ENCODE data around the gene MCOLN3. TPM values are rescaled to one million over a fixed set of nuclear protein-coding genes. Genes with fewer than 3 reads are reported as not detected.

The MCOLN3 gene
- total RNA-seq, 1 experiment from 2014 or later = 14.1 TPM

DNA sequence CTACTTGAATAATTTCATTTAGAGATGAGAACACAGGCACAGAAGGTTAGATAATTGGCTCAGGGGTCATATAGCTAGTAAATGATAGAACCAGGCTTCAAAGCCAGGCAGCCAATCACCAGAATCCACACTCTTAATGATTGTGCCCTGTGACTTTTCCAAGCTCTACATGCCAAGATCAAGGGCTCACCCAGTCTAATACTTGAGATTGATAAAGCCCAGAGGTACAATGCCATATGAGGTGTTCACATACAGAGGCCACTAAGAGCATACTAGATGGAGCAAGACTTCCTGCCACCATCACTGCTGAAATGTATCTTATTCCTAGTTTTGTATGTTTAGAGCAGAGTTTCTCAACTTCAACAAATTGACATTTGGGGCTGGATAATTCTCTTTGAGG, 40.9 kb upstream of the MCOLN3 start:
- no peak for DNase-seq
- CTCF ChIA-PET = no interaction called here
- no peaks in the 10 kb centered on the region for H3K36me3 Mint-ChIP-seq (ENCODE audit: insufficient read depth, unreplicated experiment)
- TF ChIP-seq, protein P1, sequence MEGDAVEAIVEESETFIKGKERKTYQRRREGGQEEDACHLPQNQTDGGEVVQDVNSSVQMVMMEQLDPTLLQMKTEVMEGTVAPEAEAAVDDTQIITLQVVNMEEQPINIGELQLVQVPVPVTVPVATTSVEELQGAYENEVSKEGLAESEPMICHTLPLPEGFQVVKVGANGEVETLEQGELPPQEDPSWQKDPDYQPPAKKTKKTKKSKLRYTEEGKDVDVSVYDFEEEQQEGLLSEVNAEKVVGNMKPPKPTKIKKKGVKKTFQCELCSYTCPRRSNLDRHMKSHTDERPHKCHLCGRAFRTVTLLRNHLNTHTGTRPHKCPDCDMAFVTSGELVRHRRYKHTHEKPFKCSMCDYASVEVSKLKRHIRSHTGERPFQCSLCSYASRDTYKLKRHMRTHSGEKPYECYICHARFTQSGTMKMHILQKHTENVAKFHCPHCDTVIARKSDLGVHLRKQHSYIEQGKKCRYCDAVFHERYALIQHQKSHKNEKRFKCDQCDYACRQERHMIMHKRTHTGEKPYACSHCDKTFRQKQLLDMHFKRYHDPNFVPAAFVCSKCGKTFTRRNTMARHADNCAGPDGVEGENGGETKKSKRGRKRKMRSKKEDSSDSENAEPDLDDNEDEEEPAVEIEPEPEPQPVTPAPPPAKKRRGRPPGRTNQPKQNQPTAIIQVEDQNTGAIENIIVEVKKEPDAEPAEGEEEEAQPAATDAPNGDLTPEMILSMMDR (IDR thresholded peaks at IDR 0.05; ENCODE audit: unreplicated experiment) = no peak
- BruUV-seq (replicated peaks) = no TSS peak
- H3K27me3 Mint-ChIP-seq (ENCODE audit: unreplicated experiment) = no peaks in the 10 kb centered on the region
- intact Hi-C loops (cut with micrococcal nuclease; ENCODE audit: unreplicated experiment) = no loop called here
- H3K9me3 Mint-ChIP-seq (ENCODE audit: low read depth, unreplicated experiment) = no peaks in the 10 kb centered on the region
- H3K4me3 Mint-ChIP-seq (ENCODE audit: low read depth, unreplicated experiment) = no peak overlapping the region
- H3K4me1 Mint-ChIP-seq (ENCODE audit: low read depth, unreplicated experiment) = peaks cover 9% of the 10 kb centered on the region
- no peak overlapping the region for H3K27ac Mint-ChIP-seq (ENCODE audit: unreplicated experiment)

DNA sequence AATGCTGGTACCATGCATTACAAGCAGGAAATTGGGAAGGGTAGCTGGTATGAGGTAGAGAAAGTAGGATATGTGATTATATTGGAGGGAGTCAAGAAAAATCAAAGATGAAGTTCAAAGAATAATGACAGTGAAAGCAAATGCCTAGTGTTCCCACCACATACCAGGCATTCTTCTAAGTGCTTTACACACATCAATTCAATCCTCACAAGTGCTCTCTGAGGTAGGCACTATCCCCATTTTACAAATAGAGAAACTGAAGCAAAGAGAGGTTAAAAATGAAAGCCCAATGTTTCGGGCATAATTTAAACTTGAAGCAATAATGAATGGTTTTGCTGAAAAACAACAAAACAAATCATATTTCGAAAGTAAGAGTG, 40.1 kb upstream of the MCOLN3 start:
- Mint-ChIP-seq H3K36me3 (ENCODE audit: insufficient read depth, unreplicated experiment) (no peaks in the 10 kb centered on the region), H3K4me3 (ENCODE audit: low read depth, unreplicated experiment) (no peak overlapping the region), H3K27ac (ENCODE audit: unreplicated experiment) (no peak overlapping the region), H3K27me3 (ENCODE audit: unreplicated experiment) (no peaks in the 10 kb centered on the region), H3K9me3 (ENCODE audit: low read depth, unreplicated experiment) (no peaks in the 10 kb centered on the region), H3K4me1 (ENCODE audit: low read depth, unreplicated experiment) (peaks cover 2% of the 10 kb centered on the region)
- no peak for DNase-seq
- intact Hi-C loops (cut with micrococcal nuclease; ENCODE audit: unreplicated experiment) = no loop called here
- CTCF ChIA-PET = no interaction called here
- TF ChIP-seq, protein P1 (IDR thresholded peaks at IDR 0.05; ENCODE audit: unreplicated experiment) = no peak
- BruUV-seq (replicated peaks) = no TSS peak

DNA sequence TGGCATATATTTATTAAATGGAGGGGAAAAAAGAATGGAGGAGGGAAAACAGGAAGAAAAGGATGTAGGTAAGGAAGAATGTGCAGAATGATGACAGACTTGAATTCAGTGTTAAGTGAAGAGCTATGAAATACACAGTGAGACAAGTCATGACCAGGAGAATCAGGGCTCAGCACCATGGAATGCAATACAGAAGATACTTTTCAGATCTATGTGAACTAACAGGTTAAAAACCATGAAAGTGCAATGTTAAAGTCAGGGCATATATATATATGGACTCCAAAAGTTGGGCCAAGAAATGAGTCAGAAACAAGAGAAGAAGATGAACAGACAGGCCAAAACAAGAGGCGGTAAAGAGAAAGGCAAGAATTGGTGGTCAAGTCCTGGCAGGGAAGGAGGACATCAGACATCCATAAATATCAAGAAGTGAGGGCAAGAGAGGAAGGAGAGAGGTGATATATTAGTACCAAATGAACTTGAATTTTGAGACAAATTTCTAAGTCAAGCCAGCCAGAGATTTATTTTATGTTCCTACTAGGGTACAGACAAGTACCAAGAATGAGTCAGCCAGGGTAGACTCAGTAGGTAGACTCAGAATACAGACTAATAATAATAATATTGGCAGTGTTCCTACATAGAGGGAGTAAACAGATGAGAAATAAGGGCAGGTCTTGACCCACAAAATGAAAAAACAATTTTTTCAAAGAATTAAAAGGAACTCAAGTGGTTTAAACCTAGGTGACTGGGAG, 39.5 kb upstream of the MCOLN3 start:
- no TSS peak for BruUV-seq (replicated peaks)
- CTCF ChIA-PET = no interaction called here
- Mint-ChIP-seq H3K36me3 (ENCODE audit: insufficient read depth, unreplicated experiment) (no peaks in the 10 kb centered on the region), H3K27ac (ENCODE audit: unreplicated experiment) (no peak overlapping the region), H3K4me3 (ENCODE audit: low read depth, unreplicated experiment) (no peak overlapping the region), H3K4me1 (ENCODE audit: low read depth, unreplicated experiment) (no peaks in the 10 kb centered on the region), H3K27me3 (ENCODE audit: unreplicated experiment) (no peaks in the 10 kb centered on the region), H3K9me3 (ENCODE audit: low read depth, unreplicated experiment) (no peaks in the 10 kb centered on the region)
- no peak for DNase-seq
- intact Hi-C loops (cut with micrococcal nuclease; ENCODE audit: unreplicated experiment) = no loop called here
- TF ChIP-seq, protein P1 (IDR thresholded peaks at IDR 0.05; ENCODE audit: unreplicated experiment) = no peak

DNA sequence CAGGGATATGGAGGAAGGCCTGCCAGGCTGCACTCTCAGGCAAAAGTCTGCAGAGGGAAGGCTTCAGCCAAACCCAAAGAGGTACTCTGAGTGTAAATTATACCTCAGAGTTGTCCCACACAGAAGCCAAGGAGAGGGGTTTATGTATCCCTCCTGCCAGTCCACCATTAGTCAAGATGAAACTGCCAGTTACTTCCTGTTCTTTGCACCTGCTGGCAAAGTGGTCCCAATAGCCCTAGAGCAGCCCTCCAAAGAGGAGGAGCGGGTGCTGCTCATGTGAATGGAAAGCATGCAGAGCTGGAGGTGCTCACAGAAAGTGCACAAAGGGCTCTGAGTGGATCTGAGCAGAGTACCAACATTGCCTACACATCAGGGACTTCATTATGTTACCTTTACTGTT, 37.1 kb upstream of the MCOLN3 start:
- intact Hi-C loops (cut with micrococcal nuclease; ENCODE audit: unreplicated experiment) = no loop called here
- TF ChIP-seq, protein P1 (IDR thresholded peaks at IDR 0.05; ENCODE audit: unreplicated experiment) = no peak
- Mint-ChIP-seq H3K36me3 (ENCODE audit: insufficient read depth, unreplicated experiment) (no peaks in the 10 kb centered on the region), H3K27ac (ENCODE audit: unreplicated experiment) (no peak overlapping the region), H3K27me3 (ENCODE audit: unreplicated experiment) (no peaks in the 10 kb centered on the region), H3K4me1 (ENCODE audit: low read depth, unreplicated experiment) (no peaks in the 10 kb centered on the region), H3K4me3 (ENCODE audit: low read depth, unreplicated experiment) (no peak overlapping the region), H3K9me3 (ENCODE audit: low read depth, unreplicated experiment) (no peaks in the 10 kb centered on the region)
- no TSS peak for BruUV-seq (replicated peaks)
- DNase-seq = no peak
- CTCF ChIA-PET = no interaction called here

All from Calu3 (cell line).